IMR-90 (cell line): ENCODE data around the gene RAB18. TPM values are rescaled to one million over a fixed set of nuclear protein-coding genes. Genes with fewer than 3 reads are reported as not detected.

Experiments
- ATAC-seq: fragments of 200-7000 bp; cut with Tn5 transposase; 2 replicates; pipeline ENCODE4 v1.9.1; 2020; ENCODE audit warnings: low read depth, mild to moderate bottlenecking, moderate library complexity
- BruUV-seq: library from RNA; stranded (reverse); fragments of 400-500 nt; replicated peaks from 2 replicates; lab custom pipeline; 2021; lab: Mats Ljungman, UMichigan
- CTCF ChIA-PET: fragments of 300-600 bp; formaldehyde crosslinking; extraction: SDS; loops from one replicate; lab custom pipeline; 2021; ENCODE audit warnings: antibody characterized with exemption; lab: Yijun Ruan, JAX
- POLR2A ChIA-PET: fragments of 300-600 bp; sonication (Branson Sonifier 250); formaldehyde crosslinking; loops from one replicate; lab custom pipeline; 2022; ENCODE audit warnings: antibody characterized with exemption; ENCODE audit not compliant: unreplicated experiment; lab: Charles Lee
- DNase-seq: peaks from one replicate; pipeline ENCODE4 v3.0.0; 2013
- H2AFZ ChIP-seq: replicated peaks from 2 replicates; pipeline ENCODE3; 2013; ENCODE audit warnings: low read length, mild to moderate bottlenecking; ENCODE audit not compliant: poor library complexity
- H2AK5ac ChIP-seq: 2 replicates; pipeline ENCODE4 v1.6.1; 2013; ENCODE audit warnings: low read depth, low read length, inconsistent platforms
- H2AK9ac ChIP-seq: replicated peaks from 2 replicates; pipeline ENCODE3; 2013; ENCODE audit warnings: mild to moderate bottlenecking, low read depth, low read length, moderate library complexity; ENCODE audit not compliant: poor library complexity
- H2BK120ac ChIP-seq: 2 replicates; pipeline ENCODE4 v1.6.1; 2013; ENCODE audit warnings: low read depth, low read length, inconsistent platforms
- H2BK15ac ChIP-seq: 3 replicates; pipeline ENCODE4 v1.6.1; 2013; ENCODE audit warnings: low read depth, low read length, inconsistent platforms
- H2BK20ac ChIP-seq: 2 replicates; pipeline ENCODE4 v1.6.1; 2013; ENCODE audit warnings: low read depth, mild to moderate bottlenecking, inconsistent platforms, low read length, moderate library complexity
- H2BK5ac ChIP-seq: 2 replicates; pipeline ENCODE4 v1.6.1; 2013; ENCODE audit warnings: mild to moderate bottlenecking, low read depth, low read length, inconsistent platforms; ENCODE audit not compliant: poor library complexity, severe bottlenecking
- H3K14ac ChIP-seq: replicated peaks from 2 replicates; pipeline ENCODE4 v1.6.1; 2013; ENCODE audit warnings: low read depth, low read length, inconsistent platforms
- H3K18ac ChIP-seq: 2 replicates; pipeline ENCODE4 v1.6.1; 2013; ENCODE audit warnings: low read depth, low read length, control low read depth
- H3K23ac ChIP-seq: 2 replicates; pipeline ENCODE4 v1.6.1; 2013; ENCODE audit warnings: low read depth, low read length, inconsistent platforms
- H3K27ac ChIP-seq: 2 replicates; pipeline ENCODE4 v1.5.1; 2013; ENCODE audit warnings: mild to moderate bottlenecking, control low read depth, low read length; ENCODE audit not compliant: insufficient read depth
- H3K27me3 ChIP-seq: 2 replicates; pipeline ENCODE4 v1.6.1; 2013; ENCODE audit warnings: low read length; ENCODE audit not compliant: control insufficient read depth, insufficient read depth
- H3K36me3 ChIP-seq: 2 replicates; pipeline ENCODE4 v1.6.1; 2013; ENCODE audit warnings: low read length, mixed read lengths; ENCODE audit not compliant: control insufficient read depth, insufficient read depth
- H3K4ac ChIP-seq: 2 replicates; pipeline ENCODE4 v1.6.1; 2013; ENCODE audit warnings: low read depth, low read length, inconsistent platforms
- H3K4me1 ChIP-seq: 2 replicates; pipeline ENCODE4 v1.6.1; 2013; ENCODE audit warnings: low read length, mixed read lengths; ENCODE audit not compliant: control insufficient read depth, insufficient read depth
- H3K4me2 ChIP-seq: 2 replicates; pipeline ENCODE4 v1.6.1; 2013; ENCODE audit warnings: low read depth, mild to moderate bottlenecking, control low read depth, low read length, moderate library complexity
- H3K4me3 ChIP-seq: 2 replicates; pipeline ENCODE4 v1.5.1; 2013; ENCODE audit warnings: low read depth, mild to moderate bottlenecking, control low read depth, low read length, moderate library complexity; ENCODE audit not compliant: insufficient read depth
- H3K56ac ChIP-seq: 2 replicates; pipeline ENCODE4 v1.6.1; 2013; ENCODE audit warnings: low read length, inconsistent platforms; ENCODE audit not compliant: insufficient read depth; ENCODE audit errors: extremely low read depth
- H3K79me1 ChIP-seq, 2 experiments: 2 replicates each; pipeline ENCODE4 v1.6.1; 2013; ENCODE audit warnings: low read length in 2 of 2, inconsistent platforms in 1 of 2, low read depth in 1 of 2
- H3K9ac ChIP-seq: 2 replicates; pipeline ENCODE4 v1.6.1; 2013; ENCODE audit warnings: low read depth, low read length, control low read depth
- H3K9me1 ChIP-seq: 2 replicates; pipeline ENCODE4 v1.6.1; 2013; ENCODE audit warnings: low read length, inconsistent platforms; ENCODE audit not compliant: insufficient read depth
- H3K9me3 ChIP-seq: 2 replicates; pipeline ENCODE4 v1.6.1; 2013; ENCODE audit warnings: low read length; ENCODE audit not compliant: control insufficient read depth, insufficient read depth
- H4K20me1 ChIP-seq: 2 replicates; pipeline ENCODE4 v1.6.1; 2013; ENCODE audit warnings: low read length, inconsistent platforms; ENCODE audit not compliant: insufficient read depth
- H4K5ac ChIP-seq: 2 replicates; pipeline ENCODE4 v1.6.1; 2013; ENCODE audit warnings: mild to moderate bottlenecking, low read depth, low read length, control low read depth
- H4K8ac ChIP-seq, 2 experiments: 2 replicates each; pipeline ENCODE4 v1.6.1; 2013; ENCODE audit warnings: low read depth in 2 of 2, low read length in 2 of 2, control low read depth in 1 of 2, inconsistent platforms in 1 of 2
- H4K91ac ChIP-seq: 2 replicates; pipeline ENCODE4 v1.6.1; 2013; ENCODE audit warnings: low read depth, low read length, inconsistent platforms; ENCODE audit not compliant: insufficient read depth
- BHLHE40 ChIP-seq: fragments of 150-350 bp; IDR thresholded peaks from 2 replicates; pipeline ENCODE4 v1.6.1; 2016; ENCODE audit warnings: mild to moderate bottlenecking, low read depth, low read length
- CEBPB ChIP-seq: IDR thresholded peaks from 2 replicates; pipeline ENCODE4 v1.6.1; 2012; ENCODE audit warnings: low read depth, low read length, improper control_type of control experiment
- ELK1 ChIP-seq: fragments of 150-350 bp; IDR thresholded peaks from 2 replicates; pipeline ENCODE4 v1.6.1; 2016; ENCODE audit warnings: low read depth, mild to moderate bottlenecking, low read length, moderate library complexity, borderline replicate concordance
- MAZ ChIP-seq: IDR thresholded peaks from 2 replicates; pipeline ENCODE4 v1.6.1; 2012; ENCODE audit warnings: low read depth, mild to moderate bottlenecking, low read length, improper control_type of control experiment, moderate library complexity, borderline replicate concordance
- MXI1 ChIP-seq: IDR thresholded peaks from 2 replicates; pipeline ENCODE4 v1.6.1; 2012; ENCODE audit warnings: low read depth, mild to moderate bottlenecking, low read length, moderate library complexity, borderline replicate concordance
- POLR2A ChIP-seq: IDR thresholded peaks from 2 replicates; pipeline ENCODE4 v1.6.1; 2012; ENCODE audit warnings: mild to moderate bottlenecking, low read depth, low read length
- RAD21 ChIP-seq: IDR thresholded peaks from 2 replicates; pipeline ENCODE4 v1.6.1; 2012; ENCODE audit warnings: low read length, improper control_type of control experiment
- USF2 ChIP-seq: fragments of 150-350 bp; IDR thresholded peaks from 2 replicates; pipeline ENCODE4 v1.6.1; 2017; ENCODE audit warnings: mild to moderate bottlenecking, antibody characterized with exemption, low read length, low read depth
- WGBS, 2 experiments: methylation state at CpG; one replicate each; pipeline versions ENCODE4 v1.1.5 to v1.1.7; 2013; ENCODE audit warnings: missing lambda C conversion rate in 2 of 2; ENCODE audit not compliant: insufficient read length in 1 of 2; ENCODE audit errors: extremely low coverage in 2 of 2; 5-methylcytosine and 5-hydroxymethylcytosine counted together
- dilution Hi-C: fragments of 300-500 bp; cut with HindIII; formaldehyde crosslinking; loops from one replicate; pipeline ENCODE4 v1.14.3; 2018; ENCODE audit warnings: low sequenced_read_pairs; ENCODE audit not compliant: unreplicated experiment
- in situ Hi-C: fragments of 300-500 bp; cut with MboI; formaldehyde crosslinking; loops from 3 replicates; pipeline ENCODE4 v1.14.3; 2019; ENCODE audit warnings: low sequenced_read_pairs, inconsistent platforms, mixed read lengths
- intact Hi-C: fragments of 100-400 bp; cut with micrococcal nuclease; formaldehyde crosslinking; loops from 2 replicates; pipeline ENCODE4 v1.10.0; 2022
- polyA plus RNA-seq, 3 experiments: library from polyadenylated mRNA; depleted of rRNA; stranded (reverse); fragments of >200 nt; gene quantifications; 2 replicates each; pipeline ENCODE4 v1.2.3, GENCODE V29; 2012; ENCODE audit warnings: low replicate concordance in 1 of 3
- total RNA-seq: library from RNA; depleted of rRNA; stranded (reverse); fragments of >200 nt; gene quantifications from 2 replicates; pipeline ENCODE4 v1.2.3, GENCODE V29; 2012

The RAB18 gene
- total and polyA plus RNA-seq, 2 of the 4 experiments (the other 2 are of a cell fraction): 17.6 to 38.8 TPM

- no peak overlapping the region for H2BK5ac ChIP-seq
- no peaks in the 10 kb centered on the region for H3K9me1 ChIP-seq
- H3K9ac ChIP-seq: no peak overlapping the region
- ChIA-PET POLR2A (no interaction called here), CTCF (no interaction called here)
- H3K4me3 ChIP-seq: no peak overlapping the region
- no peaks in the 10 kb centered on the region for H3K79me1 ChIP-seq
- no peak overlapping the region for H4K91ac ChIP-seq
- intact Hi-C loops: no loop called here
- H3K23ac ChIP-seq: no peak overlapping the region
- no peak overlapping the region for H3K27ac ChIP-seq
- H4K20me1 ChIP-seq: no peaks in the 10 kb centered on the region
- in situ Hi-C loops: no loop called here
- H4K8ac ChIP-seq: no peak overlapping the region
- H2BK120ac ChIP-seq: no peak overlapping the region
- no peak overlapping the region for H2BK15ac ChIP-seq
- no peak overlapping the region for H2AK9ac ChIP-seq
- TF ChIP-seq MAZ: no peak
- no peak for TF ChIP-seq ELK1
- no peak for TF ChIP-seq RAD21
- TF ChIP-seq MXI1: no peak
- TF ChIP-seq CEBPB: no peak
- no peak for TF ChIP-seq BHLHE40
- TF ChIP-seq USF2: no peak
- no peak for TF ChIP-seq POLR2A
- peaks cover 4% of the 10 kb centered on the region; the same call in 1 of the 2 replicates for H3K27me3 ChIP-seq
- H3K14ac ChIP-seq: no peak overlapping the region
- dilution Hi-C loops: no loop called here
- H3K4ac ChIP-seq: no peak overlapping the region
- no peak for DNase-seq
- no peak overlapping the region for H3K4me2 ChIP-seq
- H3K36me3 ChIP-seq: no peaks in the 10 kb centered on the region
- no peak overlapping the region for H2AFZ ChIP-seq
- H3K4me1 ChIP-seq: no peaks in the 10 kb centered on the region; the same call in 1 of the 2 replicates
- no TSS peak for BruUV-seq
- ATAC-seq: no peak
- no peak overlapping the region for H4K5ac ChIP-seq
- 29% methylated on average over 1 of the region's 1 CpG; no CpG with 5 or more reads in 1 of the 2 experiments for WGBS, 2 experiments
- no peak overlapping the region for H3K56ac ChIP-seq
- no peaks in the 10 kb centered on the region for H3K9me3 ChIP-seq
- no peak overlapping the region for H2AK5ac ChIP-seq
- no peak overlapping the region for H2BK20ac ChIP-seq
- H3K18ac ChIP-seq: no peak overlapping the region
These were observed 22.6 kb upstream of the RAB18 start for GRCh38 chr10:27481486-27481885.
